Adipose tissue (tissue), 3 donors: ENCODE data around the gene IVNS1ABP. TPM values are rescaled to one million over a fixed set of nuclear protein-coding genes. Genes with fewer than 3 reads are reported as not detected.
"Not testable (repeated sequence)": the region's sequence is repeated elsewhere in the genome, so short reads cannot be mapped to it uniquely, and the experiment has no call there.

Experiments
- H3K27ac ChIP-seq: one replicate; pipeline ENCODE4 v1.5.1; 2013; ENCODE audit warnings: low read depth, low read length
- WGBS, 3 donors: extraction: QIAGEN DNeasy Blood & Tissue Kit; methylation state at CpG; one replicate each; pipeline ENCODE4 v1.1.7; 2013; 5-methylcytosine and 5-hydroxymethylcytosine counted together
- polyA plus RNA-seq, 3 donors: library from polyadenylated mRNA; stranded (reverse); fragments of 200-250 nt; gene quantifications; one replicate each; pipeline ENCODE4 v1.2.3, GENCODE V29; 2013
- donor health status: healthy with polysubstance abuse.
- donor health status: Bipolar disorder and iron deficiency.
- donor health status: healthy.

The IVNS1ABP gene
- polyA plus RNA-seq, 3 donors, result 24.3 to 41.6 (median 38.5) TPM

DNA sequence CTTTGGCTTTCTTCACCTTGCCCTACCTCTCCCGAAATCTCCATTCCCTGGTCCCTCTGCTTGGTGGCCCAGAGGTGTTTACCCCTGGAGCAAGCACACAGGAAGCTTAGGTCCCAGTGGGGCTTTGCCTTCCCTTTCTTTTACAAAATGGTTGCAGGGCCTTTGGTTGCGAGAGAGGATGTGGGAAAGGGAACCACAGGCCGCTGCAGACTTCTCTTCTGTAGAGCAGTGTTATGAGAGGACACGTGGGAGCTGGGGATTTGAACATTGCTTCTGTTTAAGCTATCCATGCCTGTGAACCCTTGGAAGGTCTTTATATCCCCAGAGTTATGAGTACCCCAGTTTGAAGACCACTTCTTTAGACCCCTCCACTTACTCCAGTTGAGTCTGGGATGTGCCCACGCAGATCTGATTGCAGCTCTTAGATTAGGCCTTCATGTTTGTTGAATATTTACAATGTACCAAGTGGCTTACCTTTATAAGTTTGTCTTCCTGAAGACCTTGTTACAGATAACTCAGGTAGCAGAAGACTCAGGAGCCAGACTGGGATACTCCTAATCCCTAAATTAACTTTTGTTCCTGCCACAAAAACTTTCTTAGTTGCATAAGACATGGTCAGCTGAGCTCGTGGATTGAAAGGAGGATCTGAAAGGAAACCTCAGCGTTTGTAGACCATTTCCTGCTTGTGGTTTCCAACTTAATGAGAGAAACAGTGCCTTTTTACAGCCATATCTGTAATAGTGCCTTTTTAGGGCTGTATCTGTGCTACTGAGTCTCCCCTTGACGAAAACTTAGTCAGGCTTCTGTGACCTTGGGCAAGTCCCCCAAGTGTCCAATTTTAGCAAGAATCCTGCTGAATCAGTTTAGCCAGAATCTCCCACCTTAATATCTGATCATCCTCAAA, 21.9 kb upstream of the IVNS1ABP start:
- WGBS, 3 donors, result 45 to 82% (median 59%) methylated on average over 8 of the region's 8 CpGs
- no peak overlapping the region for H3K27ac ChIP-seq

DNA sequence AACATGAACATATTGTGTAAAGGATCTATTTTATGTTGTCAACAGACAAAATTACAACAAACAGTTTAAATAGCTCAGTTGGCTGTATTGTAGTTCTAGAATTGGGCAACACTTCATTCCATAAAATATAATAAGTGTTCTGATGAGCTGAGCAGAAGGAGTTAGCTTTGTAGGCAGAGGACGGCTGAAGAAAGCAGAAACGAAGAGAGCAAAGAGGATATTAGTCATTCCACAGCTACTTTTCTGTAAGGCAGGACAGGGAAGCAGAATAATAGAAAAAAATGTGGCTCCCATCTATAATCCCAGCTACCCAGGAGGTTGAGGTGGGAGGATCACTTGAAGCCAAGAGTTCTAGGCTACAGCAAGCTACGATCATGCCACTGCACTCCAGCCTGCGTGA, 20.2 kb upstream of the IVNS1ABP start:
- 59 to 85% (median 60%) methylated on average over 4 of the region's 4 CpGs for WGBS, 3 donors
- H3K27ac ChIP-seq, result no peak overlapping the region

DNA sequence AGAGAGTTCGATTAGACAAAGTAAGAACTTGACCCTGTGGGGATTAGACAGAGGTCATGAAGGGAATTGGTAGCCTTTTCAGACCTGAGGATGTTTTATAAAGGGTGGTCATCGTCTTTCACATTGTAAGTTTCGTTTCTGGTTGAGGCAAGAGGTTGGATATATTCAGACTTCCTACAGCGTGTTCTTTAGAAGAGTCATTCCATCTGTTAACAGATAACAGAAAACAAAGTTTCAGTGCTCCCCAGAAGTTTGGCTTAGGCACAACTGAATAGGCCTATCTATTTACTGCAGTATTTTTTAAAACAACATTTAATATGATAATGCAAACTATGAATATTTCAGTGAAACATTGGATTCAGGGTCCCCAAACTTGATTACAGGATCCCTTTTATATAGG, 17.1 kb upstream of the IVNS1ABP start:
- no peak overlapping the region for H3K27ac ChIP-seq
- 64 to 68% (median 67%) methylated on average over 4 of the region's 4 CpGs for WGBS, 3 donors

DNA sequence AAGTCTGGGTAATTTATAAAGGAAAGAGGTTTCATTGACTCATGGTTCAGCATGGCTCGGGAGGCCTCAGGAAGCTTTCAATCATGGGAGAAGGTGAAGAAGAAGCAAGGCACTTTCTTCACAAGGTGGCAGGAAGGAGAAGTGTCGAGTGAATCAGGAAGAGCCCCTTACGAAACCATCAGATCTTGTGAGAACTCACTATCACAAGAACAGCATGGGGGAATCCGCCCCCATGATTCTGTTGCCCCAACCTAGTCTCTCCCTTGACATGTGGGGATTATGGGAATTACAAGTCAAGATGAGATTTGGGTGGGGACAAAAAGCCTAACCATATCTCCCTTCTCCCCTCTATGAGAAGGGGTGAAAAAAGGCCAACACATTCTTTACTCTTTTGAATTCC, 11.2 kb upstream of the IVNS1ABP start:
- no peak overlapping the region for H3K27ac ChIP-seq
- 61 to 97% (median 70%) methylated on average over 4 of the region's 4 CpGs for WGBS, 3 donors

DNA sequence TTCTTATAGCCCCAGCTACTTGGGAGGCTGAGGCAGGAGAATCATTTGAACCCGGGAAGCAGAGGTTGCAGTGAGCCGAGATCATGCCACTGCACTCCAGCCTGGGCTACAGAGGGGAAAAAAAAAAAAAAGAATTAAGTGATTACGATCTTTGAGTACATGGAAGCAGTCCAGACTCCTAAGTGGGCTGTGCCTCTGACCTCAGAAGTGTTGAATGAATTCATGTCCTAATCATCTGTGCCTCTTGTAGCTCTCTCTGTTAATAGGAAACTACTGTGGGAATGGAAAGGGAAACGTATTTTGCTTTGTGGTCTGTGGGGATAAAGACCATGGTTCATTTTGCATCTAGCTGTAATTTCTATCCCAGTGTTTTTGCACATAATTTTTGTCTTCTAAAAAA, 8.4 kb upstream of the IVNS1ABP start:
- no peak overlapping the region for H3K27ac ChIP-seq
- whole genome bisulfite sequencing, 3 donors, result 53 to 65% (median 54%) methylated on average over 4 of the region's 4 CpGs

DNA sequence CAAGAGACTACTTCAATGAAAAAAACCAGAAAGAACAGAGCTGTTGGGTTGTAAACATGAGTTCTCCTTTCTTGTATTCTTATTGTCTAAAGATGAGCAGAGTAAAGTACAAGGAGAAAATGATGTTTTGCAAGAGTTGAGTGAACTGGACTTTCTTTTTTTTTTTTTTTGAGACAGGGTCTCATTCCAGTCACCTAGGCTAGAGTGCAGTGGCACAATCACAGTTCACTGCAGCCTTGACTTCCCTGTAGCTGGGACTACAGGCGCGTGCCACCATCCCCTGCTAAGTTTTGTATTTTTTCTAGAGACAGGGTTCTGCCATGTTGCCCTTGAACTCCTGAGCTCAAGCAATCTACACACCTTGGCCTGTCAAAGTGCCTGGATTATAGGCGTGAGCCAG, 7.1 kb upstream of the IVNS1ABP start:
- WGBS, 3 donors, result 92 to 97% (median 95%) methylated on average over 3 of the region's 3 CpGs
- no peak overlapping the region for H3K27ac ChIP-seq

DNA sequence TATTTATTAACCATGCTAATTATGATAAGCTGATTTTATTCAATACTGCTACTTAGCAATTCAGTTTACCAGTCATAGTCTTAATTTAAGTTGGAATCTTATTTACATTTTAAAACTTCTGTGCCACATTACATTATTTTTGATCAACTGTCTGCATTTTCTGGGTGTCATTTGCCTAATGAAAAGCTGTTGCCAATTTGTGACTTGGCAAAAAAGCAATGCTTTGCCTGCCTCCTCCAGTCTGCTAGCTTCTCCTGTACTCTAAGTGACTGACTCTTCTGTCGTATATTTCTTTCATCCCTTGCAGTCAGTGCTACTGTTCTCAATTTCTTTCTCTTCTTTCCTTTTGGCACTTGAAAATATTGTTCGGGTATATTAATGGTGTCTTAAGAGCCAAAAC, 5.6 kb upstream of the IVNS1ABP start:
- no peak overlapping the region for H3K27ac ChIP-seq
- 69 to 81% (median 76%) methylated on average over 2 of the region's 2 CpGs for WGBS, 3 donors

DNA sequence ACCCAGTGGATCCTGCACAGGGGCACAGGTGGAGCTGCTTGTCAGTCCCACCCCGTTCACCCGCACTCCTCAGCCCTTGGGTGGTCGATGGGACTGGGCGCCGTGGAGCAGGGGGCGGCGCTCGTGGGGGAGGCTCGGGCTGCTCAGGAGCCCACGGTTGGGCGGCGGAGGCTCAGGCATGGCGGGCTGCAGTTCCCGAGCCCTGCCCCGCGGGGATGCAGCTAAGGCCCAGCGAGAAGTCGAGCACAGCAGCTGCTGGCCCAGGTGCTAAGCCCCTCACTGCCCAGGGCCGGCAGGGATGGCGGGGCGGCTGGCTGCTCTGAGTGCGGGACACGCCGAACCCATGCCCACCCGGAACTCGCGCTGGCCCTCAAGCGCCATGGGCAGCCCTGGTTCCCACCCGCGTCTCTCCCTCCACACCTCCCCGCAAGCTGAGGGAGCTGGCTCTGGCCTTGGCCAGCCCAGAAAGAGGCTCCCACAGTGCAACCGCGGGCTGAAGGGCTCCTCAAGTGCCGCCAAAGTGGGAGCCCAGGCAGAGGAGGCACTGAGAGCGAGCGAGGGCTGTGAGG, 4.7 kb upstream of the IVNS1ABP start:
- WGBS, 3 donors, result 98% methylated on average over 36 of the region's 36 CpGs
- H3K27ac ChIP-seq, result not testable (repeated sequence)

DNA sequence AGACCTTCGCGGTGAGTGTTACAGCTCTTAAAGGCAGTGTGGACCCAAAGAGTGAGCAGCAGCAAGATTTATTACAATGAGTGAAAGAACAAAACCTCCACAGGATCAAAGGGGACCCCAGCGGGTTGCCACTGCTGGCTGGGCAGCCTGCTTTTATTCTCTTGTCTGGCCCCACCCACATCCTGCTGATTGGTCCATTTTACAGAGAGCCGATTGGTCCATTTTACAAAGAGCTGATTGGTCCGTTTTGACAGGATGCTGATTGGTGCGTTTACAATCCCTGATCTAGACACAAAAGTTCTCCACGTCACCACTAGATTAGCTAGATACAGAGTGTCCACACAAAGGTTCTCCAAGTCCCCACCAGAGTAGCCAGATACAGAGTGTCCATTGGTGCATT, 4.1 kb upstream of the IVNS1ABP start:
- H3K27ac ChIP-seq, result not testable (repeated sequence)
- WGBS, 3 donors, result 97% methylated on average over 7 of the region's 7 CpGs

DNA sequence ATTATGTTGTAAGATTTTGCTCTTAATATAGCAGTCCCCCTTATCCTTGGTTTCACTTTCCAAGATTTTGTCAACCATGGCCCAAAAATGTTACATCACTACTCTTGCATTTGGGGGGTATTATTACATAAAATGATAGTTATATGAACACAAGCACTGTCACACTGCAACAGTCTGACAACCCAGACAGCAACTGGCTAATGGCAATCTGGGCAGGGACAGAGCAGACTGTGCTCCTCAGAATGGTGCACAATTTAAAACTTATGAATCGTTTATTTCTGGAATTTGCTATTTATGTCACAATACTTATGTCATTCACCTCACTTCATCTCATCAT, 2.1 kb upstream of the IVNS1ABP start:
- H3K27ac ChIP-seq, result no peak overlapping the region
- WGBS, 3 donors, result 64 to 75% (median 74%) methylated on average over 1 of the region's 1 CpG

DNA sequence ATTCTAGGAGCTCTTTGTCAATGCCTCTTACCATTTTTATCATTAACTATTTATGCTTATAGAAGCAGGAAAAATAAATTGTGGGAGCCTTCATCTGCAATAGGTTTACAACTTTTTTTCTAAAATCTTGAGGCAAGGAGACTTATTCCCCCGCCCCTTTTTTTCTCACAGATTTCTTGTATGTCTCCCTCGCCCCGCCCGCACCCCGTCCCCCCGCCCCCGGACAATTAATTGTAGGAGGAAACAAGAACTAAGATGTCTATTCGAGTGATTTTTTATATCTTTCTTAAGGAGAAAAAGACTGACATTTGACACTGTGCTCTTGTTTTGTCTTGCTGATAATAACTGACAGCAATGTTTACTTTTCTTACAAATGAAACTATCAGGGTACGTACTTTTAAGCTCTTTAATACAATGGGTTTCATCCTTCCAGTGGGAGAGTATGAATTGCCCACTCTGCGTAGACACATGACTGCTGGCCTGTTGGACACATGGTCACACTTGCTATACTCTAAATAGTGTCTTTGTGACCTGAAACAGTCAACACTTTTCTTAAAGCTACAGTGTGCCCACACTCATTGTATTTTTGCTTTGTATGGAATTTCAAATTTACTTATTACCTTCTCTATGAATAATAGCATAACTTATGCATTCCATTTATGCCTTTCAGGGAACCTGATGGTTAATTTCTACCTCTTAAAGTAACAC, 1.5 kb upstream of the IVNS1ABP start:
- WGBS, 3 donors, result 67 to 73% (median 72%) methylated on average over 10 of the region's 10 CpGs

DNA sequence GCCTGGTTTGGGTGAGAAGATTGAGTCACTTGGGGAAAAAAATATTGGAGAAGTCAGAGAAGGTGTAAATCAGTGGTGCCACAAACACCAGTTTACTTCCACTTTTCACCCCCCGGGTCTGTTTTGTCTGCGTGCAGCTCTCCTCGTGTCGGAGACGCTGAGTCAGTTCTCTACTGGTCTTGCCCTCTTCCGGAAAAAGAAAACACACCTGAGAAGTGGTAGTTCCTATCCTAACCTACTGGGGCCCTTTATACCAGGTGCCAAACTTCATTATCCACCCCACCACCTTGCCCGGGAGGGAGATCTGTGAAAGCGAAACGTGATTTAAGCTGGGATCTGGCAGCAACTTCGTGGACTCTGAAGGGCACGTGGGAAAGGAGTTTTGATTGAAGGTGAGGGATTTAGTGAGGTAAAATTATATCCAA, 855 bp upstream of the IVNS1ABP start:
- H3K27ac ChIP-seq, result peak overlapping the region; percentile 60
- WGBS, 3 donors, result 16 to 25% (median 23%) methylated on average over 11 of the region's 11 CpGs

More for the DNA sequence above, 1.5 kb upstream of the IVNS1ABP start:
- no peak overlapping the region for H3K27ac ChIP-seq

DNA sequence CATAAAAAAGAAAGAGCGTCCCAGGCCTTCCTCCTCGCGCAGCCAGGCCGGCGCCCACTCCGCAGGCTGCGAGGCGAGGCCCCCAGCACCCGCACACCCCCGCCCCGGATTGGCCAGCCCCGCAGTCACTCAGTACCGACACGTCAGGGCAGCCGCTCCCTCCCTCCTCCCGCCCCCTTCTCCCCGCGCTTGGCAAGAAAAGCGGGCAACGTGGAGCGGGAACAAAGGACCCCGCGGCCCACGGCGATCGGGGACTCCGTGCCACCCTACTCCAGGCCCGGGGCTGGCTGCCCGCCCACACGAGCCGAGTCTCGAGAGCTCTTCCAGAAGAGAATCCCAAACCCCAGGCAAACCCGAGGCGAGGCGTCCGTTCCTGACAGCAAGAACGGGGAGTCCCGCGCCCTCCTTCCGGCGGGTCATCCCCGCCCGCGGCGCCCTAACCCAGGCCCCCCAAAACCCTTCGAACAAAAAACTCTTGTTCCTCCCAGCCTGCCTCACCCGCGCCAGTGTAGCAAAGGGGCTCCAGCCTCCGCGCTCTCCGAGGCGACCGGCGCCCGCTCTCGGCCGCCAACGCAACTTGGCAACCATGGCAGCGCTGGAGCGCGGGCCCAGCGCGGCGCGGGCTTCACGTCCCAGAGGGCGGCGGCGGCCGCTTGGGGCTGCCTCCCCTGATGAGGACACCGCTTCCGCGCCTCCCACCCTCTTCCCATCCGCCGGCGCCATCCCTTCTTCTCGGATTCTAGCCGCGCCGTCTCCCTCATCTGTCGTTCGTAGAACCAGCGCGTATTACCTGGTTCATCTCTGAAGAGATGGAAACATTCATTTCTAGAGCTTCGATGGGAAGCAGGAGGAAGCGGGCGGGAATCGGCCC, 645 bp downstream of the IVNS1ABP start:
- WGBS, 3 donors, result 0 to 1% (median 0%) methylated on average over 81 to 88 of the region's 88 CpGs
- H3K27ac ChIP-seq, result peak overlapping the region; percentile 91

DNA sequence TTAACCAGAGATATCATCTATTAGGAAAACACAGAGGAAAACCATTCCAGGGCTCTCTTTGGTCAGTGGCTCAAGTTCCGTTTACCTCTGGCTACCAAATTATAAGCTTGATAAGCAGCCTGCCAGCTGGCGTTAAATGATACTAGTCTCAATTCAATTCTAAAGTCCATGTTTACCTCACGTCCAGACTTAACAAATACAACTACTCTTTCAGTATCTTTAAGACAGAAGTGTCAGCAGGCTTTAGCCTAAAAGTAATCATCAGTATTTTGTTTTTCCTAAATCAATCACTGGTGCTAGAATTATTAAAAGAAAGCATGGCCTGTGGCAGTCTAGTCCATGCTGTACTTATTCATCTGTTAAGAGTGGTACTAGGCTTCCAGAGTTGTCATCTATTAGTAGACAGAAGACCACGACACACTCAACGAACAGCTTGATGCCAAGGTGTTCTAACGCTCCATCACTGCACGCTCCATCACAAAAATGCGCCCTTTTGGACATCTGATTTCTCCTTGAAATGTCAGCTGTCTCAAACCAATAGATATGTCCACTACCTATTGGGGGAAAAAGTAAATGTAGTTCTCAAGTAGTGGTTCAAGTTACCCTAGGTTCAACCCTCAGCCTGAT, 1.5 kb downstream of the IVNS1ABP start:
- WGBS, 3 donors, result 4 to 27% (median 19%) methylated on average over 8 of the region's 8 CpGs
- H3K27ac ChIP-seq, result peak overlapping the region; percentile 91

DNA sequence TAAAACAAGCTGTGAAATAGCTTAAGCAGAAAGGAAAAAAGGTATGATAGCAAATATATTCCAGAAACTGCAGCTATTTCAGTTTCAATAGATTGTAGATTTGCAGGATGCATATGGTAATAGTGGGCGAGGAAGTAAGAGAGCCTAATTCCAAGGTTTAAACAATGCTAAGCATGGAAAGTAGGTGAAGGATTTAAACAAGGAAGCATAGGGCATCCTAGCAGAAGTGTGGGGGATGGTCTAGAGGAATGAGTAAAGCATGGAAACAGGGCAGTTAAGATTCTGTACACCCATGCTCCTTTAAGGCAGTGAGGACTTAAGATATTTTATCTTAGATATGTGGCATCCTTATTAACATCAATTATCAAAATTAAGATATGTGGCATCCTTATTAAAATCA, 2.6 kb downstream of the IVNS1ABP start:
- 26 to 57% (median 40%) methylated on average over 1 of the region's 1 CpG for WGBS, 3 donors
- H3K27ac ChIP-seq, result no peak overlapping the region

DNA sequence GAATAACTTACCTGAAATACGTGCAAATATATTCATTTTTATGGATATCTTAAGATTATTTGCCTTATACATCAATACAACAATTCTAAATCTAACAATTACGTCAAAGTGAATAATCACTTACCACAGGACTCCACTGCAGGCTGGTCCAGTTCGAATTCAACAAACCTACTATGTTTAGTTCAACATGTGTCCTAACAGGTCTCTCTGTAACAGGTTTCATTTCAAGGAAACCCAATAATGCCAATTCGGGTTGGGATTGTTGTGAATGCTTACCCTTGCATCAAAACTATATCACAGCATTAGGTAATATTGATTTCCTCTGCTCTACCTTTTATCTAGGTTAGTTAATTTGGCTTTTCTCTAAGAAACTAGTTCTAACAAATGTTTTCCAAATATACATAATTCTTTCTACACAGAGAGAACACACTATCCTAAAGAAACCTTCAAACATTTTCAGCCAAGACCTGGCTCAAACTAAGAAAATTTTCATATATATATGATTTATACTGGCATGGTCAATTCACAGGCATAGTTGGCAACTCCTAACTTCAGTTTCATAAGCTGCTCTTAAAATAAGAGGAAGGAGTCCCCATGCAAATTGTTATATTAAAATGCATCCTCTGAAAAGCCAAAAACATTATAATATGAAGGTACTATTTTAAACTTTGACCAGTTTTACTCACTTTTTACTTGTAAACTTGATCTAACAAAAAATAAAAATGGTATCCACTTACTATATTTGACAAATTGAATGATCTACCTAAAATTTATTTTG, 4.5 kb downstream of the IVNS1ABP start:
- H3K27ac ChIP-seq, result no peak overlapping the region
- WGBS, 3 donors, result 70 to 85% (median 83%) methylated on average over 4 of the region's 4 CpGs

DNA sequence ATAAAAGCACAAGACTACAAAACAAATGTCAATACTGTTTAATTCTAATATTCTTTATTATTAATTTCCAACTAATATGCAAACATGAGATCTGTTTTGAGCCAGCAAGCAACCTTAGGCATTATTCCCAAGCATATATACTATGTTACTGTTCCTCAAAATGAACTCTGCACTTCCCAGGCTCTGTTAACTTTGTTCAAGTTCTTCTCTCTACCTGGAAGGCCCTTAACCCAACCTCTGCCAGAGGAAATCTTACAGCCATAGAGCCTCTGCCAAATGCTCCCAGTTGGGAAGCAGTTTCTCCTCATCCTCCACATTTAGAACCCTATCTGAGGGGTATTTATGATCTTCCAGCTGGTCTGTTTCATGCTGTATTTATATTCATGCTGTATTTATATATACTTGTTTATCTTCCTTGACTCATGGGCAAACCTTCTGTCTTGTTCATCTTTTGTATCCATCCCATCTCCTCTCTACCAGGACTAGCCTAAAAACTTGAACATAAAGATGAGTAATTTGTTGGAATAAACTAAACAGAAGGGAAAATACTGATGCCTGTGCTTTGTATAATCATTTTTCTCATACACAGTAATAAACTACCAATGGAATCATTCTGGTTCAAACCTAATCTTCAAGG, 5.3 kb downstream of the IVNS1ABP start:
- H3K27ac ChIP-seq, result no peak overlapping the region
